ENCODE measurements around the gene TRIM37.

The TRIM37 gene

DNA sequence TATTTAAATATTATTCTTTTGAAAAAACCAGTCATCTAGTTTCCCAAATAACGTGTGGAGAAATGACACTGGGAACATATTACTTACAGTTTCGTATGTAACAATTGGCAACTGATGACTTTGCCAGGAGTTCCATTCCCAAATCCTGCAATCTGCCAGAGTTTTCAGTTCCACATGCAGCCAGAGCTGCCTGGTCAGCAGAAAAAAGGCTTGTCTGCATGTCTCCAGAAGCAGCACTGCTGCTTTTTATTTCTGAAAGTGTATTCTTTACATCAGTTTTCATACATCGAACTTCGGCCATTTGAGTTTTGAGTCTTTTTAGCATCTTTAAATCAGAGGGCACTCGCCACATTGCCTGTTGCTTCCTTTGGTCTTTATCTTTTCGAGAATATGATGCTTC, 78.4 kb downstream of the TRIM37 start:
- no peak for DNase-seq (ENCODE audit: low spot score)

DNA sequence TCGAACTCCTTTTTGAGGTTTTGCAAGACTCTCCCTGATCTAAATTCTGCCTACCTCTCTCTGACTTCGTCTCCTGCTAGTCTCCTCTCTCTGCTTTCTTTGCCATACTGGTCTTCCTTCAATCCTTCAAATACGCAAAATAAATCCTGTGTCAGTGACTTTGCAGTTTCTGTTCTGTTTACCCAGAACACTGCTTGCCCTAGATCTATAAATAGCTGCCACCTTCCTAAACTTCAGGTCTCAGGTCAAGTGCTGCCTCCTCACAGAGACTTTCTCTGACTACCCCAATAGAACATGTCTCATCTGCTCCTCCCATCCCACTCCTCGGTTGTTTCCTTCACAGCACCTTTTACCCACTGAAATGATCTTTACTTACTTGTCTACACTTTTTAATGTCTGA, 78.9 kb downstream of the TRIM37 start:
- peak; percentile 8 for DNase-seq (ENCODE audit: low spot score)

DNA sequence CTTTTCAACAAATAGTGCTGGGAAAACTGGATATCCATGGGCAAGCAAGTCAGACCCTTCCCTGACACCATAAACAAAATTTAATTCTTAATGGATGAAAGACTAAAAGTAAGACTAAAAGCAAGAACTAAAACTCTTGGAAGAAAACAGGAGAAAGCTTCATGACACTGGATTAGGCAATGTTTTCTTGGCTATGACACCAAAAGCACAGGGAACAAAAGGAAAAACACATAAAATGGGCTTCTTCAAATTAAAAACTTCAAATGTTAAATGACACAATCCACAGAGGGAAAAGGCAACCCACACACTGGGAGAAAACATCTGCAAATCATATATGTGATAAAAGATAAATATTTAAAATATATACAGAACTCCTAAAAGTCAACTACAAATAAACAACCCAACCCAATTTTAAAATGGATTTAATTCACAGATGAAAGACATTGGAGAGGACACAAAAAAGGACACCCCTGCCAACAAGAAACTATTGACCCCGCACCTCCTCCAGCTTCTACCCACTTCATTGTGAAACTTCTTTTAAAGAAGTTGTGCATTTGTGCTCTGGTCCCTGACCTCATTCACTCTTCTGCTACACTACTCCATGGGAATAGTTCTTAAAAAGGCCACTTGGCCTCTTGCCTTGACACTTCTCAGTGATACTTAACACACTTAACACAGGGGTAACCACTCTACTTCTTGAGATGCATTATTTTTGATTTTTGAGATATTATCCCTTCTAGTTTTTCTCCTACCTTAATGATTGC, 80.3 kb downstream of the TRIM37 start:
- DNase-seq (ENCODE audit: low spot score) = peak; percentile 13

DNA sequence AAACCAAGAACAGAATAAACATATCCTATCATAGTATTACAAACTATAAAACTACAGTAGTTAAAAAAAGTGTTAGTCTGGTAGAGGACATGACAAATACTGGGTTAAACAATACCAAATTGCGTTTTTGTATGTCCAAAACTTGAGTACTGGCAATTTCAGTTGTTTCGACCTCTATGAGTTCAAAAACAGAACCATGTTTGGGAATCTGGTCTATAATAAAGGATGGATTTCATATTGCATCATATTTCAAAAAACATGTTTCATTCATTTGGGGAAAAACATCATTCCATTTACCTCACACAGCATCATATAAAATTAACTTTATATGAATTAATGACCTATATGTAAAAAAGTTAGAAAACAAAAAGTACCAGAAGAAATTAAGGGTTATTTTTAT, 81.8 kb downstream of the TRIM37 start:
- no peak for DNase-seq (ENCODE audit: low spot score)

DNA sequence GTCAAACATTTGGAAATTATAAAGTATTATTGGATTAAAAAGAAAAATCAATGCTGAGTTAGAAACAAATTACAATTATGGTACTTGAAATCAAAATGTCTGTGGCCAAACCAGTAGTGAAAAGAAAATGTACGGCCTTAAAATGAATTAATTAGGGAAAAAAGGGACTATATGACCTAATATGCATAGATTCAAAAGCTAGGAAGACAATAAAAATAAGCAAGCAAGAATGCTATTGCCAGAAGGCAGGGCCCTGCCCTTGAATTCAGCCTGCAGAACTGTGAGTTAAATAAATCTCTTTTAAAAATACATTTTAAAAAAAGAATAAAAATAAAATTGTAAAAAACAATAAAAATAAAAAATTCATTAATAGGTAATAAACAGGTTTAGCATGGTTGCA, 88.7 kb downstream of the TRIM37 start:
- DNase-seq (ENCODE audit: low spot score) = no peak

DNA sequence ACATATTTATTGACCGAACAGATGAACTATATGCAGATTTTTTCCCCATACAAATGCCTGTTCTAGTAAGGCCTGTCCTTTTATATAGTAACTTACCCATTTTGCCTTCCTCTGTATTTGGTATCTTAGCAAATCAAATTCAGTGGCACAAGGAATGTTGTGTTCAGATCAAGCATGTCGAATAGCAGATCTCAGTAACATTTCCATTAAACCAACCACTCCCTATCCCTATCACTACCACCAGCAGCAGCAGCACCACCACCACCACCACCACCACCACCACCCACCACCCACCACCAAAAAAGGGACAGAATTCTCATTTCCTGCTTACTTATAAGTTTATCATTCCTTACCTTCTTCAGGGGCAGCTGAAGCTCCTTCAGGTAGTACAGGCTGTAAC, 94.7 kb downstream of the TRIM37 start:
- no peak for DNase-seq (ENCODE audit: low spot score)

DNA sequence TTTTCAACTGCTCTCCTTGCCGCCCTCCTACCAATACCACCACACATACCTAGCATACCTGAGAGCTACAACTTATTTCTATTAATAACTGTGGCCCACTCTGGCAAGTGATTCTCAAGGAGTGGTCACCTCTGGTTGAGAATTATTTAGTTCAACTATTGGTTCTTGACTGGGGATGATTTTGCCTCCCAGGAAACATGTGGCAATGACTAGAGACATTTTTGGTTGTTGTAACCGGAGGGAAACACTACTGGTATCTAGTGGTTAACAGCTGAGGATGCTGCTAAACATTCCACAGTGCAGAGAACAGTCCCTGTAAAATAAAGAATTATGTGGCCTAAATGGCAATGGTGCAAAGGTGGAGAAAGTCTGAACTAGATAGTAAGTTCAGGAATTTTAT, 96.7 kb downstream of the TRIM37 start:
- no peak for DNase-seq (ENCODE audit: low spot score)

DNA sequence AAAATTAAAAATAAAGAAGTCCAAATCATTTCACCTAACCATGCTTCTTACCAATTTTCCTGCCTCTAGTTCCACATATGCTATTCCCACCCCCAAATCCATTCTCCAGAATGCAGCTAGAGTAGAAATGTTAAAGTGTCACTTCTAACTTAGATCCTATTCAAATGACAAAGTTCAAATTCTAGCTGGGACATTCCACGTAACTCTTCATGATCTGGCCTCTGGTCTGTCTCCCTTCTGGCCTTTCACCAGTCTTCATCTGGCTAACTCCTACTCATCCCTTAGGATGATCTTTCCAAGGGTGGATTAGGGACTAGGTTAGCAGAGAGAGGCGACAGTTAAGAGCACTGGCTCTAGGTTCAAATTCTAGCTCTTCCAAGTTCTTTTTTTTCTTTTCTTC, 97.9 kb downstream of the TRIM37 start:
- DNase-seq (ENCODE audit: low spot score) = no peak

DNA sequence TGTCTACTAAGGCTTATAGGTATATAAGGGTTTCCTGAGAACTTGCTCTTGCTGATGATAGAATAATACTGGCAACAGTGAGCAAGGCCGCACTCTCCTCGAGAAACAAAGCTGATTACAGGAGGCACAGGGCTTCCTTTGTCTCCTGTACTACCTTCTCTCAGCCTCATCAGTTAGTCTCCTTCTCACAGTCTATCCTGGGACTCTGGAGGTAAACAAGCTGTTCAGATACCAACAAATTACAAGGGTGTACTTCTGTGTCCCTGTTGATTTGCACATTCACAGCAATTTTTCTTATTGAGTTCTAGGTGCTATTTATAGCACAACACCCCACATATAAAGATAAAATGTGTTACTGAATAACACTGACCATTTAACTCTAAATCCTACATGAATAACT, 98.7 kb downstream of the TRIM37 start:
- no peak for DNase-seq (ENCODE audit: low spot score)

DNA sequence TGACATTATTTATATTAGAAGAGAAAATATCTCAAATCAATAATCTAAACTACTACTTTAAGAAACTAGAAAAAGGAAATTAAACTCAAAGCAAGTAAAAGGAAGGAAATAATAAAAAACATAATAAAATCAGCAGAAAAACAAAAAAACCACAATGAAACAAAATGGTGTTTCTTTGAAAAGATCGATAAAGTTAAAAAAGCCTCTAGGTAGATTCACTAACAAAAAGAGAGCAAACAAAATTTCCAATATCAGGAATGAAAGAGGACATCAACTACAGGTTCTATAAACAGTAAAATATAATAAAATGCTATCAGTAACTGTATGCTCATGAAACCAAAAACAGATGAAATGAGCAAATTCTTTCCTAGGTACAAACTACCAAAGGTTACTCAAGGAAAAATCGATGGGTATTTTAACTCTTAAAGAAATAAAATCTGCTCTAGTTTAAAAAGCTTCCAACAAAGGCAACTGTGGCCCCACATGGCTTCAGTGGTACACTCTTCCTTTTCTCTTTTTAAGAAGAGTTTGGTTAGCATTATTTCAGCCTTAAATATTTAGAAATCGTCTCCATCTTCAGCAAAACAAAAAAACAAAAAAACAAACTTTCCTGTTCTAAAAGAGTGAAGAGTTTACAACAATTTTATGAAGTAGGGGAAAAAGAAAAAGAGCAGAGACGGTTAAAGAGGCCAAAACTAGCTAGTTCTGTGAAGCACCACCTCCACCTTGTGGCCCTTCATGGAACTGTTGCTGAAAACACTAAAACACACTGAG, 102.2 kb downstream of the TRIM37 start:
- peak; percentile 70 for DNase-seq (ENCODE audit: low spot score)

DNA sequence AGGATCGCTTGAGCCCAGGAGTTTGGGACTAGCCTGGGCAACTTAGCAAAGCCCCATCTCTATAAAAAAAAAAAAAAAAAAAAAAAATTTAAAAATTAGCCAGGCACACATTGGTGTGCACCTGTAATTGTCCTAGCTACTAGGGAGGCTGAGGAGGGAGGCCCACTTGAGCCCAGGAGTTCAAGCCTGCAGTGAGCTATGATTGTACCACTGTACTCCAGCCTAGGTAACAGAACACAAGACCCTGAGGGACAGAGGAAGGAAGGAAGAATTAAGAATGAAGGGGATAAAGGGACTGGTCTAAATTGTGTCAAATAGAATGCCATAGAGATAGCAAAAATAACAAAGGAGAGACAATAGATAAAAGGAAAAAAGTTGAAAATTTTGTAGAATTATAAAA, 102.8 kb downstream of the TRIM37 start:
- DNase-seq (ENCODE audit: low spot score) = no peak

DNA sequence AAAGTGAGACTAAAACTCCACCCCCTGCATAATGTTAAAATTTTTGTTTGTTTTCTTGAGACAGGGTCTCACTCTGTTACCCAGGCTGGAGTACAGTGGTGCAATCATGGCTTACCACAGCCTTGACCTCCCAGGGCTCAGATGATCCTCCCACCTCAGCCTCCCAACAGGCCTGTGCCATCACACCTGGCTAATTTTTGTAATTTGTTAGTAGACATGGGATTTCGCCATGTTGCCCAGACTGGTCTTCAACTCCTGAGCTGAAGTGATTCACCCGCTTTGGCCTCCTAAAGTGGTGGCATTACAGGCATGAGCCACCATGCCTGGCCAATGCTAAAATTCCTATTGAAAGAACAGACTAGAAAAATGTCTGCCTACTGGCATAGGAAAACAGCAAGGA, 103.8 kb downstream of the TRIM37 start:
- DNase-seq (ENCODE audit: low spot score) = no peak

DNA sequence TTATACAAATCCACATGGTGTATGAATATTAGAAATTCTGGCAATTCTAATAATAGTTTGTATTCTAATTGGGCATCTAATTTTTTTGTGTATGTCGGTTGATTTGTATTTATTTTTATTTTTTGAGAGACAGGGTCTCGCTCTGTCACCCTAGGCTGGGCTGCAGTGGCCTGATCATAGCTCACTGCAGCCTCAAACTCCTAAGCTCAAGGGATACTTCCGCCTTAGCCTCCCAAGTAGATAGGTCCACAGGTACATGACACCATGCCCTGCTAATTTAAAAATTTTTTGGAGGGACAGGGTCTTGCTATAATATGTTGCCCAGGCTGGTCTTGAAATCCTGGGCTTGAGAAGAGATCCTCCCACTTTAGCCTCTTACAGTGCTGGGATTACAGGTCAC, 104.6 kb downstream of the TRIM37 start:
- no peak for DNase-seq (ENCODE audit: low spot score)

DNA sequence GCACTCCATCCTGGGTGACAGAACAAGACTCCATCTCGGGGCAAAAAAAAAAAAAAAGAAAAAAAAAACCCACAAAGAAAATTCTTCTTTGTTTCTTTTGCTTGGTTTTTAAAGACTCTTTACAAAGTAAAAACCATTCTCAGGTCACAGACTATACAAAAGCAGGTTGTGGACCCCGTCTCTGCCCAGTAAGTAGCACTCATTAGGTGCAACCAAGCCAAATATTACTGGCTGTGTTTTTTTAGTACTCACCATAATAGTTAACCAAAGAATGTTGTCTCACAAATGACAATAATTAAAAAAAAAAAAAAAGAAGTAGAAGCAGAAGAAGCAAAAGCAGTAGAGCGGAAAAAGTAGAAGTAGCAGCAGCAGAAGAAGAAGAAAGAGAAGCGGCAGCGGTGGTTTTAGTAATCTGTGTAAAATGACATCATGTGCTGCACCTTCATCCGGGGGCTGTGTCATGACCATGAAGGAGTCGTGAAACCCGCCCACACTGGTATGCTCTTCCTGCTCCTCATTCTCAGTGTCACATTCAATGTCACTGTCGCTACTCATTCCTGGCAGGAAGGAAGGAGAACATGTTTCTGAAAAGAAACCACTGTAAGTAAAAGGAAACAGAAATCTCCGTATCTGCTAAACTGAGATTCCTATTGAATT, 105.4 kb downstream of the TRIM37 start:
- DNase-seq (ENCODE audit: low spot score) = peak; percentile 34

DNA sequence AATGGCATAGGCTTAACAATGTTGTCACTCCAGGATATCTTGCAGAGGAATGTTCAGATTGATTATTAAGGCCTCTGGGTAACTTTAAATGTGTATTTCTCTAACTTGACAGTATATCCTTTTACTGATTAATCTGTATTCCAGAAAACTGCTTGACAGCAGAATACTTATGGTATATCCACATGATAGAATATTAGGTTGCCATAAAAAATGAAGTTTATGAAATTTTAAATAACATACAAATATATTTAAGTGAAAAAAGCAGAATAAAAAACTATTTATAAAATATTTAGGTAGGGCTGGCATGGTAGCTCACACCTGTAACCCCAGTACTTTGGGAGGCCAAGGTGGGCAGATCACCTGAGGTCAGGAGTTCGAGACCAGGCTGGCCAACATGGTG, 106.7 kb downstream of the TRIM37 start:
- DNase-seq (ENCODE audit: low spot score) = no peak

DNA sequence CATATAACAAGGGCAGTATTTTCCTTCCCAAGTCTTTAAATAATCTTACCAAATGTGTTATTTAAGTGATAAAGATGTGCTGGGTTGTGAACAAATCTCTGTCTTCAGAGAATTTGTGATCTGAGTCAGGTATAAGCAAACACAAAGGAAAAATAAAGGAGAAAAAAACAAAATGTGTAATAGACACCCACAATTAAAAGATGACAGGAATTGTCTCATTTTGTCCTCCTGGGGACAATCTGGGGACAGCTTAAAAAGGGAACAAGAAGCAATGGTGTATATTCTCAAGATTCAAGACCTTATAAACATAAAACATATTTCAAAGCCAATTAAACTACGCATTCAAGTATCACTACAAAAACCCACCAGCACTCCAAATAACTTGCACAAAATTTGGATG, 107.2 kb downstream of the TRIM37 start:
- DNase-seq (ENCODE audit: low spot score) = no peak

DNA sequence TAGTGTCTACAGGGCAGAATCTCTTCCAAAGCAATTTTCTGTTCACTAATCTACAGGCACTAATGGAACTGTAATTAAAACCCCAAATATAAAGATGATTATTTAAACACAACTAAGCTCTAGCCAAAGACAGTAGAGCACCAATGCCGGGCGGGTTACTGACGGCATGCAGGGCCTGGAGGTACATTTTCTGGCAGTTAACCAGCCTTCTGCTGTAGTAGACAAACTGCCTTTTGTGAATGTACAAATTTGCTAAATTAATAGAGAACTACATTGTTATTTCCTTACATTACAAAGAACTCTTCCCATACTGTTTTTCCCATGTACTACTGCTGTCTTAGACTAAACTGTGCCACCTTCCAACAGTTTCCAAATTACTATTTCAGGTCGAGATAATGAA, 107.8 kb downstream of the TRIM37 start:
- no peak for DNase-seq (ENCODE audit: low spot score)

DNA sequence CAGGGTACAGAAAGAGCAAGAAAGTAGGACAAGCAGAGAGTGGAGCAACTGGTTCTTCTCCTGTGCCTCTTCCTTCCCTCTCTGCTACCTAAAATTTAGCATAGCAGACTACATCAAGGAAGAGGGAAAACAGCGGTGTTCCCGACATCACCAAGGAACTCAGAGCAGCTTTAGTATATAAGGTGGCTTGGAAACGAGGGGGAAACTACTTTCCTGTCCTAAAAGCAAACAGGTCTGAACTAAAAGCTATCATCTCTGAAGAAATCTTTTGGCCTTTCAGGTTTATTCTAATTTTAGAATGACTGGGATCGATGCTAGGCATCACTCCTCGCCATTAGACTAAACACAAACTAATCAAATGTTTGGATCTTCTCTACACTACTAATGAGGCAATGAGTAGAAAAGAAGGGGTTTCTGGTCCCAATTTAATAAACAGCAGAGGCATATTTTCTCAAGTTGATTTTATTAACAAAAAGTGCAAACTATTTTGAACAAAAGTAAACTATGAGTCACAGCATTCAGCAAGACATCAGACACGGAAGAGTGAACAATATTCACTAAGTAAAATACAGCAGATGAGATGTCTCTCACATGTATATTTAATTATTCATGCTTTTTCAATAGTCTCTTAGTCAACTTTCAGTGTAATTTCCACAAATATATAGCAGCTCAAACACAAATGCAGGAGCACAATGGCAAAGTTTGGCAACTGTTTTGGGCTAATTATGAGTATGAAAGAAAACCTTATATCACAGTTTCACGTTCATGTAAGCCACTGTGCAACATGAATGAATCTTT, 108.7 kb downstream of the TRIM37 start:
- no peak for DNase-seq (ENCODE audit: low spot score)

DNA sequence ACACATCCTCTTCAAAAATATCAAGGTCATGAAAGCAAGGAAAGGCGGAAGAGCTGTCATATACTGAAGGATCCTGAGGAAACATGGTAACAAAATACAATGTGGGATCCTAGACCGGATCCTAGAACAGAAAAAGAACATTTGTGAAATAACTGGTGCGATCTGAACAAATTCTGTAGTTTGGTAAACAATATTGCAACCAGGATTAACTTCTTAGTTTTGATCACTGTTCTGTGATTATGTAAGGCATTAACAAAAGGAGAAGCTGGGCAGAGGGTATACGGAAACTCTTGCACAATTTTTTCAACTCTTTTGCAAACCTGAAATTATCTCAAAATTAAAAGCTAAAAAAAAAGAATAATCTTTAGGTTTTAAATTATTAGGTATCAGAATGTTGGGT, 109.7 kb downstream of the TRIM37 start:
- DNase-seq (ENCODE audit: low spot score) = no peak

DNA sequence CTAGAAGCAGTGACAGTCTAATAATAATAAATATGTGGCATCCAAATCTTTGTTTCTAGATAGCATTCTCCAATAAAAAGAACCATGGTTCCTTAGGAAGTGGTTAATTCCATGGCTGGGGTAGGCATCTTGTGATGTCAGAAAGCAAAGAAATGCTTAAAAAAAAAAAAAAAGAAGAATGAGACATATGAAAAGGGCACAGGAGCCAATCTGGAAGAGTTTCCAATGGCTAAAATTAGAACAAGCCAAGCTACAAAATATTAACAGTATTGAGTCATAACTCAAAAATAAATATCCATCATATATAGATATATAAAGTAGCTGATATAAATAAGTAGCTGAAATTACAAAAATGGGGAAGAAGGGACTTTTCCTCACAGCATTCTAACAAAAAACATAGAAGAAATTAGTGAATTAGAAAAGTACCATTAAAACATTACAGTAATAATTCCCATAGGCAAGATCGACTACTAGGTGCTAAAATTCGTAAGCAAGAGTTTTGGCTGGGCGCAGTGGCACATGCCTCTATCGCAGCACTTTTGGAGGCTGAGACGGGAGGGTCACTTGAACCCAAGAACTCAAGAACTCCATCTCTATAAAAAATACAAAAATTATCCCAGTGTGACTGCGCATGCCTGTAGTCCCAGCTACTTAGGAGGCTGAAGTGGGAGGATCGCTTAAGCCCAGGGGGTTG, 111.3 kb downstream of the TRIM37 start:
- DNase-seq (ENCODE audit: low spot score) = no peak

DNA sequence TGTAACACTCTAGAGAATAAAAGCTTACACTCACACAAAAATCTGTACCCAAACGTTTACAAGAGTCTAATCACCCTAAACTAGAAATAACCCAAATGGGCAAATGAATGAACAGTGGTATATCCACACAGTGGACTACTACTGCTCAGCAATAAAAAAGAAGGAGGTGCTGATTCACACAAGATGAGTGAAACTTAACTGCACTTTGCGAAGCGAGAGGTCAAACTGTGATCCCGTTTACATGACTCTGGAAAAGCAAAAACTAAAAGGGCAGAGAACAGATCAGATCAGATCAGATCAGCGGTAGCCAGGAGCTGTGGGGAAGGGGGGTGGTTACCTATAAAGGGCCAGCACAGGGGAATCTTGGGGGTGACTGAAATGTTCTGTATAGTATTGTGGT, 113.4 kb downstream of the TRIM37 start:
- DNase-seq (ENCODE audit: low spot score) = no peak
